Spleen (tissue), 11 donors: ENCODE measurements around the gene ZNF135. TPM values are rescaled to one million over a fixed set of nuclear protein-coding genes. Genes with fewer than 3 reads are reported as not detected.

Experiments used
- DNase-seq: peaks from one replicate; pipeline ENCODE4 v3.0.0-alpha.2; 2020
- H3K27ac ChIP-seq, 8 donors: fragments of 200-600 bp; sonication (generic) in 7 of 8; 1 replicate in 4 of 8; 2 replicates in 4 of 8; pipeline versions ENCODE4 v1.5.0 to v1.8.0; 2016 to 2021; ENCODE audit warnings: inconsistent platforms in 4 of 8, mild to moderate bottlenecking in 4 of 8, moderate library complexity in 1 of 8
- H3K27me3 ChIP-seq, 7 donors: fragments of 200-600 bp; sonication (generic) in 6 of 7; replicated peaks in 1 of 7; 1 replicate in 4 of 7; 2 replicates in 3 of 7; pipeline versions ENCODE4 v1.5.0 to v1.8.0; 2016 to 2021; ENCODE audit warnings: inconsistent platforms in 3 of 7, mild to moderate bottlenecking in 1 of 7
- H3K36me3 ChIP-seq, 6 donors: fragments of 200-600 bp; sonication (generic) in 5 of 6; 1 replicate in 4 of 6; 2 replicates in 2 of 6; pipeline versions ENCODE4 v1.5.0 to v1.8.0; 2016 to 2021; ENCODE audit warnings: inconsistent platforms in 2 of 6
- H3K4me1 ChIP-seq, 6 donors: fragments of 200-600 bp; sonication (generic) in 5 of 6; 1 replicate in 3 of 6; 2 replicates in 3 of 6; pipeline versions ENCODE4 v1.5.0 to v1.8.0; 2016 to 2021; ENCODE audit warnings: inconsistent platforms in 3 of 6
- H3K4me3 ChIP-seq, 8 donors: fragments of 200-600 bp; sonication (generic) in 7 of 8; 1 replicate in 4 of 8; 2 replicates in 4 of 8; pipeline versions ENCODE4 v1.5.0 to v1.8.0; 2016 to 2021; ENCODE audit warnings: inconsistent platforms in 4 of 8, mild to moderate bottlenecking in 4 of 8, moderate library complexity in 2 of 8
- H3K9me3 ChIP-seq, 8 donors: fragments of 200-600 bp; sonication (generic) in 7 of 8; 1 replicate in 4 of 8; 2 replicates in 4 of 8; pipeline versions ENCODE4 v1.5.0 to v1.8.0; 2016 to 2021; ENCODE audit warnings: inconsistent platforms in 4 of 8
- CTCF ChIP-seq, 11 experiments: fragments of 200-600 bp in 7 of 11; fragments of 450-650 bp in 4 of 11; sonication (generic) in 4 of 11; IDR thresholded peaks in 8 of 11; conservative IDR thresholded peaks in 3 of 11; 1 replicate in 7 of 11; 2 replicates in 4 of 11; pipeline versions ENCODE4 v1.4.0 to v1.8.0; 2016 to 2021; ENCODE audit warnings: antibody characterized with exemption in 11 of 11, inconsistent platforms in 4 of 11, mild to moderate bottlenecking in 1 of 11
- POLR2A ChIP-seq, 3 donors: fragments of 450-650 bp; IDR thresholded peaks; one replicate each; pipeline ENCODE4 v1.5.1; 2017; ENCODE audit warnings: antibody characterized with exemption in 3 of 3, mild to moderate bottlenecking in 1 of 3
- POLR2AphosphoS5 ChIP-seq, 3 donors: sonication (generic); formaldehyde crosslinking; IDR thresholded peaks; one replicate each; pipeline ENCODE4 v1.5.1; 2017; ENCODE audit warnings: antibody characterized with exemption in 3 of 3
- WGBS, 5 donors: extraction: QIAGEN DNeasy Blood & Tissue Kit in 3 of 5; methylation state at CpG; one replicate each; pipeline versions ENCODE4 v1.1.5 to v1.1.7; 2013 to 2018; 5-methylcytosine and 5-hydroxymethylcytosine counted together
- intact Hi-C: fragments of 100-400 bp; cut with DNase I; formaldehyde crosslinking; loops from one replicate; pipeline ENCODE4 v1.15.0; 2023; ENCODE audit warnings: low total_unique reads
- polyA plus RNA-seq, 3 donors: library from polyadenylated mRNA; stranded (reverse); fragments of 200-250 nt; gene quantifications; one replicate each; pipeline ENCODE4 v1.2.1, GENCODE V29; 2013
- total RNA-seq, 7 donors: library from RNA; depleted of rRNA in 3 of 7; stranded (reverse); fragments of >200 nt in 3 of 7; fragmentation: NEBNext Ultra II Directional in 4 of 7; extraction: Animal tissue kit (Norgen Biotek cat#: 25700) in 4 of 7; gene quantifications; one replicate each; pipeline versions ENCODE4 v1.1.0 to v1.2.1, GENCODE V29; 2016 to 2021
- donor health status: healthy with polysubstance abuse.
- donor health status: DM: no; HTN: no; CAD: no; lungs with moderate emphysema.
- donor health status: DM: no; HTN: no; CAD: no.
- donor health status: Bipolar disorder and iron deficiency.
- donor health status: healthy.
- donor health status: DM: no; HTN: no; CAD: no.
- donor health status: DM: yes; HTN: yes; CAD: no.

ZNF135 gene
- total and polyA plus RNA-seq, 10 donors: 3.6 to 9.4 (median 7.0) TPM

- Histone ChIP-seq H3K27ac (no peak overlapping the region), H3K27me3 (peaks cover 0 to 61% (median 19%) of the 10 kb centered on the region in 7 donors), H3K4me3 (no peak overlapping the region), H3K4me1 (peaks cover 0 to 6% (median 0%) of the 10 kb centered on the region in 6 donors), H3K9me3 (peaks cover 0 to 99% (median 79%) of the 10 kb centered on the region in 8 donors), H3K36me3 (no peaks in the 10 kb centered on the region)
- intact Hi-C loops: no loop called here
- WGBS, 5 donors: 76 to 89% (median 77%) methylated on average over 8 of the region's 8 CpGs
- no peak for DNase-seq
- TF ChIP-seq POLR2AphosphoS5 (IDR thresholded peaks at IDR 0.05): no peak
- no peak for TF ChIP-seq POLR2A (IDR thresholded peaks at IDR 0.05)
- no peak for TF ChIP-seq CTCF (IDR thresholded peaks at IDR 0.05 in 8 of 11, conservative IDR thresholded peaks at IDR 0.05 in 3 of 11)
Observed at GRCh38 chr19:58035863-58036262, 23.2 kb upstream of the ZNF135 start.

- no peaks in the 10 kb centered on the region for H3K36me3 ChIP-seq
- no peak overlapping the region for H3K4me3 ChIP-seq
- H3K27ac ChIP-seq: no peak overlapping the region
- WGBS, 5 donors: 23 to 52% (median 29%) methylated on average over 24 to 44 of the region's 44 CpGs
- DNase-seq: no peak
- peaks cover 0 to 58% (median 19%) of the 10 kb centered on the region in 7 donors for H3K27me3 ChIP-seq
- intact Hi-C loops: no loop called here
- no peak for TF ChIP-seq POLR2A (IDR thresholded peaks at IDR 0.05)
- TF ChIP-seq CTCF (IDR thresholded peaks at IDR 0.05 in 8 of 11, conservative IDR thresholded peaks at IDR 0.05 in 3 of 11): no peak
- no peak for TF ChIP-seq POLR2AphosphoS5 (IDR thresholded peaks at IDR 0.05)
- peaks cover 0 to 6% (median 0%) of the 10 kb centered on the region in 6 donors for H3K4me1 ChIP-seq
- peaks cover 0 to 100% (median 89%) of the 10 kb centered on the region in 8 donors for H3K9me3 ChIP-seq
Observed at GRCh38 chr19:58037927-58038687, 21.0 kb upstream of the ZNF135 start.

GRCh38 chr19:58038688-58039204 is 20.3 kb upstream of the ZNF135 start:
- no peak for TF ChIP-seq POLR2A (IDR thresholded peaks at IDR 0.05)
- TF ChIP-seq CTCF (IDR thresholded peaks at IDR 0.05 in 8 of 11, conservative IDR thresholded peaks at IDR 0.05 in 3 of 11): no peak
- no peak for TF ChIP-seq POLR2AphosphoS5 (IDR thresholded peaks at IDR 0.05)
- peaks cover 0 to 52% (median 13%) of the 10 kb centered on the region in 7 donors for H3K27me3 ChIP-seq
- H3K36me3 ChIP-seq: no peaks in the 10 kb centered on the region
- no peak overlapping the region for H3K4me3 ChIP-seq
- no peaks in the 10 kb centered on the region for H3K4me1 ChIP-seq
- 20 to 33% (median 23%) methylated on average over 8 of the region's 8 CpGs for WGBS, 5 donors
- peaks cover 0 to 100% (median 89%) of the 10 kb centered on the region in 8 donors for H3K9me3 ChIP-seq
- DNase-seq: no peak
- intact Hi-C loops: no loop called here
- H3K27ac ChIP-seq: no peak overlapping the region
